IMR-90 (cell line): ENCODE results near the gene ZNF532. TPM values are rescaled to one million over a fixed set of nuclear protein-coding genes. Genes with fewer than 3 reads are reported as not detected.
"Not testable (repeated sequence)": the region's sequence is repeated elsewhere in the genome, so short reads cannot be mapped to it uniquely, and the experiment has no call there.

Experiments used
- ATAC-seq: fragments of 200-7000 bp; cut with Tn5 transposase; 2 replicates; pipeline ENCODE4 v1.9.1; 2020; ENCODE audit warnings: low read depth, mild to moderate bottlenecking, moderate library complexity
- BruUV-seq: library from RNA; stranded (reverse); fragments of 400-500 nt; replicated peaks from 2 replicates; lab custom pipeline; 2021; lab: Mats Ljungman, UMichigan
- CTCF ChIA-PET: fragments of 300-600 bp; formaldehyde crosslinking; extraction: SDS; loops from one replicate; lab custom pipeline; 2021; ENCODE audit warnings: antibody characterized with exemption; lab: Yijun Ruan, JAX
- POLR2A ChIA-PET: fragments of 300-600 bp; sonication (Branson Sonifier 250); formaldehyde crosslinking; loops from one replicate; lab custom pipeline; 2022; ENCODE audit warnings: antibody characterized with exemption; ENCODE audit not compliant: unreplicated experiment; lab: Charles Lee
- DNase-seq: peaks from one replicate; pipeline ENCODE4 v3.0.0; 2013
- H2AFZ ChIP-seq: replicated peaks from 2 replicates; pipeline ENCODE3; 2013; ENCODE audit warnings: low read length, mild to moderate bottlenecking; ENCODE audit not compliant: poor library complexity
- H2AK5ac ChIP-seq: 2 replicates; pipeline ENCODE4 v1.6.1; 2013; ENCODE audit warnings: low read depth, low read length, inconsistent platforms
- H2AK9ac ChIP-seq: replicated peaks from 2 replicates; pipeline ENCODE3; 2013; ENCODE audit warnings: mild to moderate bottlenecking, low read depth, low read length, moderate library complexity; ENCODE audit not compliant: poor library complexity
- H2BK120ac ChIP-seq: 2 replicates; pipeline ENCODE4 v1.6.1; 2013; ENCODE audit warnings: low read depth, low read length, inconsistent platforms
- H2BK15ac ChIP-seq: 3 replicates; pipeline ENCODE4 v1.6.1; 2013; ENCODE audit warnings: low read depth, low read length, inconsistent platforms
- H2BK20ac ChIP-seq: 2 replicates; pipeline ENCODE4 v1.6.1; 2013; ENCODE audit warnings: low read depth, mild to moderate bottlenecking, inconsistent platforms, low read length, moderate library complexity
- H2BK5ac ChIP-seq: 2 replicates; pipeline ENCODE4 v1.6.1; 2013; ENCODE audit warnings: mild to moderate bottlenecking, low read depth, low read length, inconsistent platforms; ENCODE audit not compliant: poor library complexity, severe bottlenecking
- H3K14ac ChIP-seq: replicated peaks from 2 replicates; pipeline ENCODE4 v1.6.1; 2013; ENCODE audit warnings: low read depth, low read length, inconsistent platforms
- H3K18ac ChIP-seq: 2 replicates; pipeline ENCODE4 v1.6.1; 2013; ENCODE audit warnings: low read depth, low read length, control low read depth
- H3K23ac ChIP-seq: 2 replicates; pipeline ENCODE4 v1.6.1; 2013; ENCODE audit warnings: low read depth, low read length, inconsistent platforms
- H3K27ac ChIP-seq: 2 replicates; pipeline ENCODE4 v1.5.1; 2013; ENCODE audit warnings: mild to moderate bottlenecking, control low read depth, low read length; ENCODE audit not compliant: insufficient read depth
- H3K27me3 ChIP-seq: 2 replicates; pipeline ENCODE4 v1.6.1; 2013; ENCODE audit warnings: low read length; ENCODE audit not compliant: control insufficient read depth, insufficient read depth
- H3K36me3 ChIP-seq: 2 replicates; pipeline ENCODE4 v1.6.1; 2013; ENCODE audit warnings: low read length, mixed read lengths; ENCODE audit not compliant: control insufficient read depth, insufficient read depth
- H3K4ac ChIP-seq: 2 replicates; pipeline ENCODE4 v1.6.1; 2013; ENCODE audit warnings: low read depth, low read length, inconsistent platforms
- H3K4me1 ChIP-seq: 2 replicates; pipeline ENCODE4 v1.6.1; 2013; ENCODE audit warnings: low read length, mixed read lengths; ENCODE audit not compliant: control insufficient read depth, insufficient read depth
- H3K4me2 ChIP-seq: 2 replicates; pipeline ENCODE4 v1.6.1; 2013; ENCODE audit warnings: low read depth, mild to moderate bottlenecking, control low read depth, low read length, moderate library complexity
- H3K4me3 ChIP-seq: 2 replicates; pipeline ENCODE4 v1.5.1; 2013; ENCODE audit warnings: low read depth, mild to moderate bottlenecking, control low read depth, low read length, moderate library complexity; ENCODE audit not compliant: insufficient read depth
- H3K56ac ChIP-seq: 2 replicates; pipeline ENCODE4 v1.6.1; 2013; ENCODE audit warnings: low read length, inconsistent platforms; ENCODE audit not compliant: insufficient read depth; ENCODE audit errors: extremely low read depth
- H3K79me1 ChIP-seq, 2 experiments: 2 replicates each; pipeline ENCODE4 v1.6.1; 2013; ENCODE audit warnings: low read length in 2 of 2, inconsistent platforms in 1 of 2, low read depth in 1 of 2
- H3K9ac ChIP-seq: 2 replicates; pipeline ENCODE4 v1.6.1; 2013; ENCODE audit warnings: low read depth, low read length, control low read depth
- H3K9me1 ChIP-seq: 2 replicates; pipeline ENCODE4 v1.6.1; 2013; ENCODE audit warnings: low read length, inconsistent platforms; ENCODE audit not compliant: insufficient read depth
- H3K9me3 ChIP-seq: 2 replicates; pipeline ENCODE4 v1.6.1; 2013; ENCODE audit warnings: low read length; ENCODE audit not compliant: control insufficient read depth, insufficient read depth
- H4K20me1 ChIP-seq: 2 replicates; pipeline ENCODE4 v1.6.1; 2013; ENCODE audit warnings: low read length, inconsistent platforms; ENCODE audit not compliant: insufficient read depth
- H4K5ac ChIP-seq: 2 replicates; pipeline ENCODE4 v1.6.1; 2013; ENCODE audit warnings: mild to moderate bottlenecking, low read depth, low read length, control low read depth
- H4K8ac ChIP-seq, 2 experiments: 2 replicates each; pipeline ENCODE4 v1.6.1; 2013; ENCODE audit warnings: low read depth in 2 of 2, low read length in 2 of 2, control low read depth in 1 of 2, inconsistent platforms in 1 of 2
- H4K91ac ChIP-seq: 2 replicates; pipeline ENCODE4 v1.6.1; 2013; ENCODE audit warnings: low read depth, low read length, inconsistent platforms; ENCODE audit not compliant: insufficient read depth
- CHD1 ChIP-seq: IDR thresholded peaks from 2 replicates; pipeline ENCODE4 v1.6.1; 2012; ENCODE audit warnings: low read depth, low read length, improper control_type of control experiment
- MAZ ChIP-seq: IDR thresholded peaks from 2 replicates; pipeline ENCODE4 v1.6.1; 2012; ENCODE audit warnings: low read depth, mild to moderate bottlenecking, low read length, improper control_type of control experiment, moderate library complexity, borderline replicate concordance
- NFE2L2 ChIP-seq: fragments of 150-350 bp; IDR thresholded peaks from 2 replicates; pipeline ENCODE4 v1.6.1; 2016; ENCODE audit warnings: low read depth, mild to moderate bottlenecking, low read length
- SMC3 ChIP-seq: fragments of 150-350 bp; IDR thresholded peaks from 2 replicates; pipeline ENCODE4 v1.6.1; 2016; ENCODE audit warnings: low read depth, mild to moderate bottlenecking, antibody characterized with exemption, low read length, moderate library complexity
- WGBS, 2 experiments: methylation state at CpG; one replicate each; pipeline versions ENCODE4 v1.1.5 to v1.1.7; 2013; ENCODE audit warnings: missing lambda C conversion rate in 2 of 2; ENCODE audit not compliant: insufficient read length in 1 of 2; ENCODE audit errors: extremely low coverage in 2 of 2; 5-methylcytosine and 5-hydroxymethylcytosine counted together
- dilution Hi-C: fragments of 300-500 bp; cut with HindIII; formaldehyde crosslinking; loops from one replicate; pipeline ENCODE4 v1.14.3; 2018; ENCODE audit warnings: low sequenced_read_pairs; ENCODE audit not compliant: unreplicated experiment
- in situ Hi-C: fragments of 300-500 bp; cut with MboI; formaldehyde crosslinking; loops from 3 replicates; pipeline ENCODE4 v1.14.3; 2019; ENCODE audit warnings: low sequenced_read_pairs, inconsistent platforms, mixed read lengths
- intact Hi-C: fragments of 100-400 bp; cut with micrococcal nuclease; formaldehyde crosslinking; loops from 2 replicates; pipeline ENCODE4 v1.10.0; 2022
- polyA plus RNA-seq, 3 experiments: library from polyadenylated mRNA; depleted of rRNA; stranded (reverse); fragments of >200 nt; gene quantifications; 2 replicates each; pipeline ENCODE4 v1.2.3, GENCODE V29; 2012; ENCODE audit warnings: low replicate concordance in 1 of 3
- total RNA-seq: library from RNA; depleted of rRNA; stranded (reverse); fragments of >200 nt; gene quantifications from 2 replicates; pipeline ENCODE4 v1.2.3, GENCODE V29; 2012

ZNF532 gene
- total and polyA plus RNA-seq, 2 of the 4 experiments (the other 2 are of a cell fraction), result 29.9 to 45.8 TPM

GRCh38 chr18:59024829-59025228 lies 160.2 kb downstream of the ZNF532 start:
- H2AK5ac ChIP-seq, result no peak overlapping the region
- peak overlapping the region; percentile 48; the same call in 1 of the 3 replicates for H2BK15ac ChIP-seq
- no peak overlapping the region for H2BK120ac ChIP-seq
- H3K4ac ChIP-seq, result no peak overlapping the region
- 0 out of 2 replicates have a peak overlapping the region, but pooled peaks have one; percentile 15 for H3K4me2 ChIP-seq
- no CpG with 5 or more reads among the region's 3 CpGs for WGBS, 2 experiments
- H3K4me1 ChIP-seq, result peaks cover 4% of the 10 kb centered on the region; the same call in 1 of the 2 replicates
- no peaks in the 10 kb centered on the region for H3K79me1 ChIP-seq
- no peaks in the 10 kb centered on the region for H3K9me3 ChIP-seq
- H2BK5ac ChIP-seq, result no peak overlapping the region
- no peak overlapping the region for H3K14ac ChIP-seq
- CTCF ChIA-PET, result interaction anchor here (0.8 to 0.9 kb wide), 2 partner anchors 18 to 26 kb away, joined by 3 read pairs; no protein-coding TSS in a partner anchor
- H2AK9ac ChIP-seq, result no peak overlapping the region
- no peak overlapping the region for H2BK20ac ChIP-seq
- no peak overlapping the region for H4K91ac ChIP-seq
- H3K18ac ChIP-seq, result no peak overlapping the region
- in situ Hi-C loops (no loop called here), intact Hi-C loops (no loop called here), dilution Hi-C loops (no loop called here)
- no TSS peak for BruUV-seq
- ATAC-seq, result peak; percentile 85
- no peak overlapping the region for H4K5ac ChIP-seq
- H3K36me3 ChIP-seq, result no peaks in the 10 kb centered on the region
- no peak overlapping the region for H3K4me3 ChIP-seq
- H4K20me1 ChIP-seq, result no peaks in the 10 kb centered on the region
- H4K8ac ChIP-seq, result no peak overlapping the region
- H2AFZ ChIP-seq, result no peak overlapping the region
- H3K27ac ChIP-seq, result no peak overlapping the region
- H3K9ac ChIP-seq, result no peak overlapping the region
- DNase-seq, result peak; percentile 65
- no peaks in the 10 kb centered on the region for H3K27me3 ChIP-seq
- POLR2A ChIA-PET, result no interaction called here
- H3K9me1 ChIP-seq, result no peaks in the 10 kb centered on the region; the same call in 1 of the 2 replicates
- TF ChIP-seq MAZ, result no peak
- no peak for TF ChIP-seq CHD1
- TF ChIP-seq SMC3, result no peak
- no peak for TF ChIP-seq NFE2L2
- H3K56ac ChIP-seq, result no peak overlapping the region
- H3K23ac ChIP-seq, result no peak overlapping the region

GRCh38 chr18:59025532-59025931 lies 160.9 kb downstream of the ZNF532 start:
- BruUV-seq, dilution Hi-C loops: not testable (repeated sequence)
- CTCF ChIA-PET, result interaction anchor here (0.8 to 0.9 kb wide), 2 partner anchors 17 to 25 kb away, joined by 3 read pairs; no protein-coding TSS in a partner anchor

More at GRCh38 chr18:59025532-59025931, 160.9 kb downstream of the ZNF532 start:
- H3K18ac ChIP-seq, H3K23ac ChIP-seq, POLR2A ChIA-PET, H3K9me1 ChIP-seq, H3K4me2 ChIP-seq, H4K8ac ChIP-seq, DNase-seq, H3K79me1 ChIP-seq, H2BK5ac ChIP-seq, H4K91ac ChIP-seq, H3K27ac ChIP-seq, H3K4ac ChIP-seq, H2BK20ac ChIP-seq, intact Hi-C loops, H3K4me3 ChIP-seq, H3K14ac ChIP-seq, H4K5ac ChIP-seq, H2BK120ac ChIP-seq, H2AFZ ChIP-seq, ATAC-seq, H3K4me1 ChIP-seq, H2AK5ac ChIP-seq, H3K56ac ChIP-seq, H3K27me3 ChIP-seq, in situ Hi-C loops, H4K20me1 ChIP-seq, H3K36me3 ChIP-seq, H2AK9ac ChIP-seq, H3K9me3 ChIP-seq, H3K9ac ChIP-seq, H2BK15ac ChIP-seq: not testable (repeated sequence)
- WGBS, 2 experiments, result no CpG with 5 or more reads among the region's 2 CpGs
